ENCODE data around the gene ASB15. TPM values are rescaled to one million over a fixed set of nuclear protein-coding genes. Genes with fewer than 3 reads are reported as not detected.

ASB15 gene
- total and polyA plus RNA-seq, 2 donors from 2014 or later: 1.8 TPM; not detected in 1

GRCh38 chr7:123608991-123609882 lies 7.6 kb downstream of the ASB15 start:
- DNase-seq (no peak), FAIRE-seq (no peak)
- H3K4me3 ChIP-seq (ENCODE audit: low read length in 3 of 3): no peak overlapping the region
- no peaks in the 10 kb centered on the region for H3K36me3 ChIP-seq (ENCODE audit: control insufficient read depth in 2 of 3, insufficient read depth in 3 of 3, low read length in 3 of 3)
- H3K4me1 ChIP-seq (ENCODE audit: control insufficient read depth in 2 of 3, insufficient read depth in 2 of 3, low read depth in 1 of 3, low read length in 3 of 3): no peaks in the 10 kb centered on the region
- no peaks in the 10 kb centered on the region for H3K27me3 ChIP-seq (ENCODE audit: control insufficient read depth, insufficient read depth, low read length)
- H3K27ac ChIP-seq (ENCODE audit: low read depth in 2 of 2, low read length in 2 of 2): no peak overlapping the region
- no peak for TF ChIP-seq CTCF (IDR thresholded peaks at IDR 0.05; ENCODE audit: borderline replicate concordance, extremely low read depth, insufficient read depth)
- intact Hi-C loops (cut with DNase I): no loop called here
- H3K9me3 ChIP-seq (ENCODE audit: control insufficient read depth in 2 of 3, insufficient read depth in 1 of 3, low read length in 3 of 3): no peaks in the 10 kb centered on the region
- no peak overlapping the region for H3K9ac ChIP-seq (ENCODE audit: low read length in 3 of 3)

- intact Hi-C loops (cut with DNase I): no loop called here
- no peaks in the 10 kb centered on the region for H3K9me3 ChIP-seq (ENCODE audit: control insufficient read depth in 2 of 3, insufficient read depth in 1 of 3, low read length in 3 of 3)
- no peaks in the 10 kb centered on the region for H3K4me1 ChIP-seq (ENCODE audit: control insufficient read depth in 2 of 3, insufficient read depth in 2 of 3, low read depth in 1 of 3, low read length in 3 of 3)
- no peaks in the 10 kb centered on the region for H3K27me3 ChIP-seq (ENCODE audit: control insufficient read depth, insufficient read depth, low read length)
- H3K36me3 ChIP-seq (ENCODE audit: control insufficient read depth in 2 of 3, insufficient read depth in 3 of 3, low read length in 3 of 3): no peaks in the 10 kb centered on the region
- no peak overlapping the region for H3K27ac ChIP-seq (ENCODE audit: low read depth in 2 of 2, low read length in 2 of 2)
- DNase-seq (peak in 1 of 5 donors; percentile 12), FAIRE-seq (no peak)
- no peak overlapping the region for H3K9ac ChIP-seq (ENCODE audit: low read length in 3 of 3)
- no peak for TF ChIP-seq CTCF (IDR thresholded peaks at IDR 0.05; ENCODE audit: borderline replicate concordance, extremely low read depth, insufficient read depth)
- no peak overlapping the region for H3K4me3 ChIP-seq (ENCODE audit: low read length in 3 of 3)
These were observed 8.2 kb downstream of the ASB15 start for GRCh38 chr7:123609883-123610239.

- DNase-seq: no peak
- H3K4me1 ChIP-seq (ENCODE audit: control insufficient read depth in 2 of 3, insufficient read depth in 2 of 3, low read depth in 1 of 3, low read length in 3 of 3): no peaks in the 10 kb centered on the region
- no peak for FAIRE-seq
- no peaks in the 10 kb centered on the region for H3K36me3 ChIP-seq (ENCODE audit: control insufficient read depth in 2 of 3, insufficient read depth in 3 of 3, low read length in 3 of 3)
- no peaks in the 10 kb centered on the region for H3K27me3 ChIP-seq (ENCODE audit: control insufficient read depth, insufficient read depth, low read length)
- H3K27ac ChIP-seq (ENCODE audit: low read depth in 2 of 2, low read length in 2 of 2): no peak overlapping the region
- no peaks in the 10 kb centered on the region for H3K9me3 ChIP-seq (ENCODE audit: control insufficient read depth in 2 of 3, insufficient read depth in 1 of 3, low read length in 3 of 3)
- H3K4me3 ChIP-seq (ENCODE audit: low read length in 3 of 3): no peak overlapping the region
- no peak overlapping the region for H3K9ac ChIP-seq (ENCODE audit: low read length in 3 of 3)
- intact Hi-C loops (cut with DNase I): no loop called here
- no peak for TF ChIP-seq CTCF (IDR thresholded peaks at IDR 0.05; ENCODE audit: borderline replicate concordance, extremely low read depth, insufficient read depth)
These were observed 10.4 kb downstream of the ASB15 start for GRCh38 chr7:123612024-123612423.

Measured in kidney (tissue), 14 donors.